H1 (cell line): ENCODE measurements around the gene CRIP1. TPM values are rescaled to one million over a fixed set of nuclear protein-coding genes. Genes with fewer than 3 reads are reported as not detected.

Experiments
- CTCF ChIA-PET: fragments of 300-600 bp; sonication (Branson Sonifier 250); formaldehyde crosslinking; loops from one replicate; lab custom pipeline; 2021; ENCODE audit not compliant: partially characterized antibody; lab: Charles Lee
- POLR2A ChIA-PET: fragments of 300-600 bp; sonication (Branson Sonifier 250); formaldehyde crosslinking; loops from one replicate; lab custom pipeline; 2021; ENCODE audit warnings: inconsistent platforms; ENCODE audit not compliant: partially characterized antibody; lab: Charles Lee
- DNase-seq, 2 experiments: peaks; one replicate each; pipeline versions ENCODE4 v3.0.0 to v3.0.0-alpha.2; 2010 to 2022; ENCODE audit warnings: low spot score in 2 of 2, low read depth in 1 of 2, mixed read lengths in 1 of 2
- FAIRE-seq: peaks from 2 replicates; lab custom pipeline; 2011; peaks lifted over from hg19 to GRCh38; lab: Jason Lieb, UNC
- H2AFZ ChIP-seq: 2 replicates; pipeline ENCODE4 v1.8.1; 2012; ENCODE audit warnings: low read length, inconsistent platforms
- H2AK5ac ChIP-seq: 2 replicates; pipeline ENCODE4 v1.6.1; 2013; ENCODE audit warnings: low read depth, low read length
- H2BK120ac ChIP-seq: replicated peaks from 2 replicates; pipeline ENCODE3; 2013; ENCODE audit warnings: low read depth, low read length, inconsistent platforms
- H2BK12ac ChIP-seq: 2 replicates; pipeline ENCODE4 v1.6.1; 2013; ENCODE audit warnings: low read depth, low read length
- H2BK15ac ChIP-seq: 2 replicates; pipeline ENCODE4 v1.6.1; 2013; ENCODE audit warnings: low read length
- H2BK20ac ChIP-seq: 2 replicates; pipeline ENCODE4 v1.6.1; 2013; ENCODE audit warnings: low read length
- H2BK5ac ChIP-seq: 2 replicates; pipeline ENCODE4 v1.6.1; 2013; ENCODE audit warnings: low read depth, low read length
- H3K14ac ChIP-seq: 2 replicates; pipeline ENCODE4 v1.6.1; 2013; ENCODE audit warnings: inconsistent platforms; ENCODE audit not compliant: insufficient read length
- H3K18ac ChIP-seq: 2 replicates; pipeline ENCODE4 v1.6.1; 2013; ENCODE audit warnings: low read length; ENCODE audit errors: extremely low read depth
- H3K23ac ChIP-seq: 2 replicates; pipeline ENCODE4 v1.6.1; 2013; ENCODE audit warnings: inconsistent platforms; ENCODE audit not compliant: insufficient read length
- H3K23me2 ChIP-seq: 2 replicates; pipeline ENCODE4 v1.6.1; 2013; ENCODE audit warnings: low read depth, low read length
- H3K27ac ChIP-seq: 2 replicates; pipeline ENCODE4 v1.6.1; 2011; ENCODE audit warnings: low read depth, low read length, inconsistent platforms
- H3K27me3 ChIP-seq, 4 experiments: replicated peaks in 1 of 4; 1 replicate in 1 of 4; 2 replicates in 3 of 4; pipeline versions ENCODE4 v1.6.1 to v1.8.1; 2011 to 2013; ENCODE audit warnings: low read length in 3 of 4, mild to moderate bottlenecking in 3 of 4, inconsistent platforms in 2 of 4, mixed read lengths in 2 of 4, moderate library complexity in 1 of 4; ENCODE audit not compliant: control insufficient read depth in 3 of 4, insufficient read depth in 3 of 4; ENCODE audit errors: extremely low read depth in 1 of 4
- H3K36me3 ChIP-seq, 4 experiments: 2 replicates each; pipeline versions ENCODE4 v1.6.1 to v1.8.1; 2011 to 2013; ENCODE audit warnings: mild to moderate bottlenecking in 4 of 4, low read length in 3 of 4, moderate library complexity in 2 of 4, control low read depth in 1 of 4, inconsistent platforms in 1 of 4; ENCODE audit not compliant: insufficient read depth in 4 of 4, control insufficient read depth in 2 of 4
- H3K4ac ChIP-seq: replicated peaks from 2 replicates; pipeline ENCODE3; 2013; ENCODE audit warnings: low read length, low read depth, mixed read lengths, inconsistent platforms; ENCODE audit not compliant: insufficient read length
- H3K4me1 ChIP-seq, 4 experiments: replicated peaks in 1 of 4; 1 replicate in 1 of 4; 2 replicates in 3 of 4; pipeline versions ENCODE4 v1.6.1 to v1.8.1; 2011 to 2013; ENCODE audit warnings: low read length in 3 of 4, inconsistent platforms in 2 of 4, mixed read lengths in 1 of 4; ENCODE audit not compliant: insufficient read depth in 4 of 4, control insufficient read depth in 3 of 4
- H3K4me2 ChIP-seq, 2 experiments: 2 replicates each; pipeline versions ENCODE4 v1.6.1 to v1.8.1; 2011 to 2013; ENCODE audit warnings: low read depth in 2 of 2, low read length in 2 of 2, control low read depth in 1 of 2, inconsistent platforms in 1 of 2, mild to moderate bottlenecking in 1 of 2; ENCODE audit not compliant: insufficient read depth in 1 of 2
- H3K4me3 ChIP-seq, 4 experiments: fragments of 200-600, 300-600 bp in 1 of 4; sonication (generic), shearing (Covaris generic), sonication (Bioruptor Twin) in 1 of 4; 2 replicates each; pipeline versions ENCODE4 v1.5.1 to v1.8.1; 2011 to 2016; ENCODE audit warnings: low read length in 4 of 4, low read depth in 3 of 4, control low read depth in 2 of 4, inconsistent platforms in 2 of 4, mild to moderate bottlenecking in 2 of 4, mixed read lengths in 1 of 4, moderate library complexity in 1 of 4; ENCODE audit not compliant: insufficient read depth in 2 of 4; ENCODE audit errors: extremely low read depth in 1 of 4
- H3K56ac ChIP-seq: replicated peaks from 2 replicates; pipeline ENCODE3; 2013; ENCODE audit warnings: low read depth, mild to moderate bottlenecking, mixed read lengths, low read length, inconsistent platforms; ENCODE audit not compliant: insufficient read length
- H3K79me1 ChIP-seq: 2 replicates; pipeline ENCODE4 v1.6.1; 2013; ENCODE audit warnings: low read depth, low read length, control low read depth
- H3K79me2 ChIP-seq, 2 experiments: 2 replicates each; pipeline versions ENCODE4 v1.6.1 to v1.8.1; 2012 to 2013; ENCODE audit warnings: low read length in 2 of 2, mild to moderate bottlenecking in 2 of 2, inconsistent platforms in 1 of 2; ENCODE audit not compliant: insufficient read depth in 2 of 2, control insufficient read depth in 1 of 2
- H3K9ac ChIP-seq, 4 experiments: replicated peaks in 1 of 4; 1 replicate in 1 of 4; 2 replicates in 3 of 4; pipeline versions ENCODE4 v1.6.1 to v1.8.1; 2011 to 2013; ENCODE audit warnings: low read depth in 3 of 4, low read length in 3 of 4, control low read depth in 2 of 4, mild to moderate bottlenecking in 2 of 4, moderate library complexity in 2 of 4, inconsistent platforms in 1 of 4; ENCODE audit errors: extremely low read depth in 1 of 4
- H3K9me3 ChIP-seq, 2 experiments: 2 replicates each; pipeline versions ENCODE4 v1.6.1 to v1.8.1; 2012 to 2013; ENCODE audit warnings: mild to moderate bottlenecking in 2 of 2, moderate library complexity in 2 of 2, control low read depth in 1 of 2, inconsistent platforms in 1 of 2, low read depth in 1 of 2, low read length in 1 of 2, mixed read lengths in 1 of 2; ENCODE audit not compliant: insufficient read depth in 2 of 2
- H4K20me1 ChIP-seq, 2 experiments: replicated peaks in 1 of 2; 2 replicates each; pipeline versions ENCODE3 to v1.8.1; 2011 to 2013; ENCODE audit warnings: inconsistent platforms in 2 of 2, low read length in 2 of 2, mild to moderate bottlenecking in 1 of 2; ENCODE audit not compliant: insufficient read depth in 2 of 2, control insufficient read depth in 1 of 2
- H4K5ac ChIP-seq: 2 replicates; pipeline ENCODE4 v1.6.1; 2013; ENCODE audit warnings: low read length, low read depth, mixed read lengths, inconsistent platforms; ENCODE audit not compliant: insufficient read length
- H4K8ac ChIP-seq: 2 replicates; pipeline ENCODE4 v1.8.0; 2013; ENCODE audit warnings: mild to moderate bottlenecking, moderate library complexity, low read length, inconsistent platforms; ENCODE audit not compliant: insufficient read depth; ENCODE audit errors: extremely low read depth
- H4K91ac ChIP-seq: replicated peaks from 2 replicates; pipeline ENCODE3; 2013; ENCODE audit warnings: low read length, mixed read lengths, inconsistent platforms; ENCODE audit not compliant: insufficient read length
- BRCA1 ChIP-seq: IDR thresholded peaks from 2 replicates; pipeline ENCODE4 v1.6.1; 2012; ENCODE audit warnings: low read depth, low read length, improper control_type of control experiment
- KDM5A ChIP-seq: fragments of 200-600 bp; IDR thresholded peaks from 2 replicates; pipeline ENCODE4 v1.7.1; 2012; ENCODE audit warnings: mild to moderate bottlenecking, low read length, inconsistent platforms, mixed read lengths
- WGBS, 2 experiments: shearing (Covaris generic) in 1 of 2; methylation state at CpG; one replicate each; pipeline versions ENCODE4 v1.1.6 to v1.1.7; 2013 to 2015; ENCODE audit warnings: low lambda C conversion rate in 2 of 2, mixed read lengths in 2 of 2, inconsistent platforms in 1 of 2, low coverage in 1 of 2, missing lambda C conversion rate in 1 of 2; ENCODE audit not compliant: insufficient replicate concordance in 2 of 2, insufficient coverage in 1 of 2, insufficient read length in 1 of 2; ENCODE audit errors: extremely low coverage in 1 of 2, missing lambda C conversion rate in 1 of 2; 5-methylcytosine and 5-hydroxymethylcytosine counted together
- polyA plus RNA-seq, 7 experiments: library from polyadenylated mRNA; depleted of rRNA in 3 of 7; stranded (reverse) in 5 of 7; unstranded in 2 of 7; fragments of >200 nt in 5 of 7; fragments of 200-250 nt in 2 of 7; gene quantifications; 1 replicate in 5 of 7; 2 replicates in 1 of 7; 4 replicates in 1 of 7; pipeline versions ENCODE4 v1.2.1 to v1.2.3, GENCODE V29; 2011 to 2013; ENCODE audit warnings: missing spikeins in 2 of 7, mixed read lengths in 2 of 7
- total RNA-seq: library from RNA; stranded (reverse); fragmentation: NEBNext Ultra II Directional; extraction: Animal tissue kit (Norgen Biotek cat#: 25700); gene quantifications from 2 replicates; pipeline ENCODE4 v1.2.1, GENCODE V29; 2021

Gene CRIP1
- total and polyA plus RNA-seq, 2 of the 8 experiments (the other 6 are each of a cell fraction or from before 2014, with no cell fraction given): 1.2 to 2.2 TPM

GRCh38 chr14:105450123-105450505 lies 36.6 kb upstream of the CRIP1 start:
- Histone ChIP-seq H3K56ac (no peak overlapping the region), H3K4me3 (no peak overlapping the region), H2BK15ac (no peak overlapping the region), H3K23me2 (no peaks in the 10 kb centered on the region), H3K18ac (no peak overlapping the region), H3K23ac (no peak overlapping the region), H4K8ac (peak overlapping the region; percentile 68; the same call in 1 of the 2 replicates), H3K4ac (no peak overlapping the region), H2BK12ac (no peak overlapping the region), H2AK5ac (no peak overlapping the region), H2BK120ac (no peak overlapping the region), H2AFZ (no peak overlapping the region), H4K20me1 (peaks cover 11 to 19% of the 10 kb centered on the region in 2 experiments), H2BK5ac (no peak overlapping the region), H3K9me3 (no peaks in the 10 kb centered on the region), H4K5ac (no peak overlapping the region), H3K36me3 (peaks cover 17 to 53% (median 31%) of the 10 kb centered on the region in 4 experiments), H3K4me1 (no peaks in the 10 kb centered on the region), H3K79me2 (peaks cover 0 to 2% of the 10 kb centered on the region in 2 experiments; a peak in 1 of 4 replicates), H3K14ac (no peak overlapping the region), H3K9ac (no peak overlapping the region), H3K27me3 (no peaks in the 10 kb centered on the region), H3K27ac (no peak overlapping the region), H3K4me2 (no peak overlapping the region), H2BK20ac (no peak overlapping the region), H3K79me1 (peaks cover 4% of the 10 kb centered on the region; the same call in 1 of the 2 replicates), H4K91ac (no peak overlapping the region)
- POLR2A ChIA-PET: interaction anchor here (0.6 kb wide), 1 partner anchor 52 kb away, joined by 3 read pairs; no protein-coding TSS in a partner anchor
- FAIRE-seq (no peak), DNase-seq (no peak)
- no peak for TF ChIP-seq BRCA1
- TF ChIP-seq KDM5A: no peak
- WGBS, 2 experiments: 88% methylated on average over 18 of the region's 22 CpGs; no CpG with 5 or more reads in 1 of the 2 experiments
- CTCF ChIA-PET: interaction anchor here (0.6 to 2.5 kb wide), 5 partner anchors 12 to 57 kb away, joined by 3 to 11 read pairs (median 4); no protein-coding TSS in a partner anchor
